GM21528 (cell line): ENCODE measurements around the gene PTPRN2.
"Not testable (repeated sequence)": the region's sequence is repeated elsewhere in the genome, so short reads cannot be mapped to it uniquely, and the experiment has no call there.

Experiments
- ATAC-seq: cut with Tn5 transposase; IDR thresholded peaks from one replicate; pipeline ENCODE4 v1.9.1; 2021; ENCODE audit warnings: mild to moderate bottlenecking, moderate library complexity; ENCODE audit not compliant: unreplicated experiment, low FRiP score

The PTPRN2 gene

GRCh38 chr7:157669768-157670351 lies 917.8 kb downstream of the PTPRN2 start:
- no peak for ATAC-seq

- ATAC-seq = no peak
Measured at GRCh38 chr7:157668884-157669767, 918.5 kb downstream of the PTPRN2 start.

GRCh38 chr7:157668221-157668883 lies 919.3 kb downstream of the PTPRN2 start:
- no peak for ATAC-seq

GRCh38 chr7:157667731-157668130 lies 919.9 kb downstream of the PTPRN2 start:
- ATAC-seq = no peak

GRCh38 chr7:157667261-157667660 lies 920.4 kb downstream of the PTPRN2 start:
- ATAC-seq = no peak

- no peak for ATAC-seq
Measured at GRCh38 chr7:157666530-157667040, 921.0 kb downstream of the PTPRN2 start.

GRCh38 chr7:157665634-157665988 lies 922.0 kb downstream of the PTPRN2 start:
- not testable (repeated sequence) for ATAC-seq

GRCh38 chr7:157664871-157665633 lies 922.6 kb downstream of the PTPRN2 start:
- no peak for ATAC-seq

GRCh38 chr7:157664034-157664433 lies 923.6 kb downstream of the PTPRN2 start:
- no peak for ATAC-seq

- ATAC-seq = no peak
Measured at GRCh38 chr7:157662981-157663716, 924.5 kb downstream of the PTPRN2 start.

GRCh38 chr7:157662110-157662791 lies 925.4 kb downstream of the PTPRN2 start:
- no peak for ATAC-seq

- ATAC-seq = no peak
Measured at GRCh38 chr7:157661611-157661975, 926.0 kb downstream of the PTPRN2 start.

- ATAC-seq = no peak
Measured at GRCh38 chr7:157660971-157661610, 926.5 kb downstream of the PTPRN2 start.

- ATAC-seq = no peak
Measured at GRCh38 chr7:157658851-157659412, 928.7 kb downstream of the PTPRN2 start.

- no peak for ATAC-seq
Measured at GRCh38 chr7:157657741-157658740, 929.6 kb downstream of the PTPRN2 start.

- no peak for ATAC-seq
Measured at GRCh38 chr7:157656195-157656769, 931.3 kb downstream of the PTPRN2 start.

- ATAC-seq = no peak
Measured at GRCh38 chr7:157654350-157654749, 933.3 kb downstream of the PTPRN2 start.
